Fibroblast of pulmonary artery (primary cell): ENCODE results near the gene SECTM1.

Experiments
- DNase-seq: peaks from one replicate; pipeline ENCODE4 v3.0.0-alpha.2; 2010; ENCODE audit warnings: low read depth
- H3K4me3 ChIP-seq: replicated peaks from 2 replicates; pipeline ENCODE4 v1.5.1; 2011; ENCODE audit warnings: low read depth, mild to moderate bottlenecking, control low read depth, low read length, moderate library complexity
- TF ChIP-seq, protein P1 (sequence below): IDR thresholded peaks from 2 replicates; pipeline ENCODE4 v1.5.1; 2011; ENCODE audit warnings: mild to moderate bottlenecking, control low read depth, low read length, inconsistent platforms; ENCODE audit errors: missing control alignments

The SECTM1 gene

DNA sequence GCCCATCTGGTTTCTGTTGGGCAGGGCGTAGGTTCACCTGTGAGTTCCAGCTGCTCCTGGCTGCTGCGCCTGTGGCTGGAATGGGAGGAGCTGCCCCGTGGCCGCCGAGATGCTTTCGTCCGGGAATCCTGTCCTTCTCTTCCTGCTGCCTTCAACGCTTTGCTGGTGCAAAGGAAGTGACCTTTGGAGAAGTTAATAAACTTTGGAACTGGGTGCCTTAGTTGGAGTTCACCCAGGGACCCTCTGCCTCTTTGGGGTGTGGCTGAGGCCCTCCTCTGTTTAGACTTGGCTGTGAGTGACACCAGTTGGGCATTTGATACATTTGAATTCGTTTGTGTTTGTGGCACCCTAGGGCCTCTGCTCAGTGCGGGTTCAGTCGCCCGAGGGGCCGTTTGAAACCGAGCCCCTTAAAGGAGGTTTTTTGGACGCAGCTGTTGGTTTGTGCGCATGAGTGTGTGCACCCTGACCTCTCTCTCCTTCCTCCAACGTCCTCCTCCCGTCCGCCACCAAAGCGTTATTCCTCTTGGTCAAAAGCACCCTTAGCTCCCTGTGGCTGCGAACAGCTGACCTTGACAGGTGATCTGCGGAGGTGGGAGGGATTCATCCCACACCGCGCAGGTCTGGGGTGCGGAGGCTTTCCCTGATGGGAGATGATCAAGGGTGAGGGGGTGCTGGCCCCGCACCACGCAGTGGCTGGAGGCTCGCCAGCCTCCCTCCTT lies 9.0 kb upstream of the SECTM1 start:
- no peak overlapping the region for H3K4me3 ChIP-seq
- TF ChIP-seq, protein P1, sequence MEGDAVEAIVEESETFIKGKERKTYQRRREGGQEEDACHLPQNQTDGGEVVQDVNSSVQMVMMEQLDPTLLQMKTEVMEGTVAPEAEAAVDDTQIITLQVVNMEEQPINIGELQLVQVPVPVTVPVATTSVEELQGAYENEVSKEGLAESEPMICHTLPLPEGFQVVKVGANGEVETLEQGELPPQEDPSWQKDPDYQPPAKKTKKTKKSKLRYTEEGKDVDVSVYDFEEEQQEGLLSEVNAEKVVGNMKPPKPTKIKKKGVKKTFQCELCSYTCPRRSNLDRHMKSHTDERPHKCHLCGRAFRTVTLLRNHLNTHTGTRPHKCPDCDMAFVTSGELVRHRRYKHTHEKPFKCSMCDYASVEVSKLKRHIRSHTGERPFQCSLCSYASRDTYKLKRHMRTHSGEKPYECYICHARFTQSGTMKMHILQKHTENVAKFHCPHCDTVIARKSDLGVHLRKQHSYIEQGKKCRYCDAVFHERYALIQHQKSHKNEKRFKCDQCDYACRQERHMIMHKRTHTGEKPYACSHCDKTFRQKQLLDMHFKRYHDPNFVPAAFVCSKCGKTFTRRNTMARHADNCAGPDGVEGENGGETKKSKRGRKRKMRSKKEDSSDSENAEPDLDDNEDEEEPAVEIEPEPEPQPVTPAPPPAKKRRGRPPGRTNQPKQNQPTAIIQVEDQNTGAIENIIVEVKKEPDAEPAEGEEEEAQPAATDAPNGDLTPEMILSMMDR, result no peak
- no peak for DNase-seq

DNA sequence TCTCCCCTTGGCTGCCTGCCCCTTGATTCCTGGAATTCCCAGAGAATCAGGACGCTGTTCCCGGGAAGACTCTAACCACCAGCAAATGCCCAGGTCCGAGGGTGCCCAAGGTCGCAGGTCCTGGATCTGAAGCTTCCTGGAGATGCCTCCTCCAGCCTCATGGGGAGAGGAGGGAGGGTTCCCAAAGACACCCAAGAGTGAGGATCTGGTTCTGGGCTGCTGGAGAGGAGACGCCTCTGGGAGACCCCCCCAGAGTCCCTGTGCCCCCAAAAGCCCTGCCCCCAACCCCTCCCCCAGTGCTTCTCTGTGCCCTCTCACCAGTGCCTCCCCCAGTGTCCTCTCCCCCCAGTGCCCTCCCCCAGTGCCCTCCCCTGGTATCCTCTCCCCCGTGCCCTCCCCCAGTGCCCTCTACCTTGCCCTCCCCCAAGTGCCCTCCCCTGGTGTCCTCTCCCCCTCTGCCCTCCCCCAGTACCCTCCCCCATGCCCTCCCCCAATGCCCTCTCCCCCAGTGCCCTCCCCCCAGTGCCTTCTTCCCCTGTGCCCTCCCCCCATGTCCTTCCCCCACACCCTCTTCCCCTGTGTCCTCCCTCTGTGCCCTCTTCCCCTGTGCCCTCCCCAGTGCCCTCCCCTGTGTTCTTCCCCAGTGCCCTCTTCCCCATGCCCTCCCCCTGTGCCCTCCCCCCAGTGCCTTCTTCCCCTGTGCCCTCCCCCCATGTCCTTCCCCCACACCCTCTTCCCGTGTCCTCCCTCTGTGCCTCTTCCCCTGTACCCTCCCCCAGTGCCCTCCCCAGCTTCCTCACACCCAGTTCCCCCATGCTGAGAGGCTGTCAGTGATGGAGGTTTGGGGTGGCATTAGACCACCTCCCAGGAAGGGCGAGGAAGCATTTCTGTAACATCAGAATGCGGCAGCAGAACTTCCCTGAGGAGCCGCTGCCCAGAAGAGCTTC lies 6.3 kb upstream of the SECTM1 start:
- TF ChIP-seq, protein P1, result no peak
- H3K4me3 ChIP-seq, result peak overlapping the region; percentile 26

DNA sequence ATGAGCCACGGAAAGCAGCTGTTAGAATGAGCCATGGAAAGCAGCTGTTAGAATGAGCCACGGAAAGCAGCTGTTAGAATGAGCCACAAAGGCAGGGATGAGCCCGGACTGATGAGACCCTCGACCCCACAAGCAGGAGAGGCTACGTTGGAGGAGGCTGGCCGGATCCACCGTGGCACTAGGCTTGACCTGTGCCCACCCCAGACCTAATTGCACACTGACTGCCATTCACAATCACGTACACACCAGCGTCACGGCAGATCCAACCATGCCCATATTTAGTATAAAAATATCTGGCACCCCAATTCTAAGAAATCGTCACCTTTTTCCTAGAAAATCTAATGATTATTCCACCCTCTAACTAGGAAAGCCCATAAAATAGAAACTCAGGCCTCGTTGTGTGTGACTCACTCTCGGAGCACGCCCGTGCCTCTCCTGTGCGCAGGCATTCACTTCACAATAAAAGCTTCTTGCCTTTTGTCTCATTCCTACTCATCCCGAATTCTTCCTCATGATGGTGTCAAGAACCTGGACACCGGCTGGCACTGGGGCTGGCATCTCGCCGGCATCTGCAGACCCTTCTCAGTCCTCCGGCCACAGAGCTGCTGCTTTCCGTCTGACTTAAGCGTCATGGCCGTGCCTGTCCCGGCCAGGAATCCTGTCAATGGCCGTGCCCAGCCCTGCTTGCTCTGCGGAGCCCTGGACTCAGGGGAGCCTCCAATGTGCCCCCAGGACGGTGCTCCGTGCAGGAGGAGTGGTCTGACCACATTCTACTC lies 5.5 kb upstream of the SECTM1 start:
- TF ChIP-seq, protein P1, result no peak
- peak; percentile 70 for DNase-seq
- peak overlapping the region; percentile 26 for H3K4me3 ChIP-seq

More for the DNA sequence above, 6.3 kb upstream of the SECTM1 start:
- DNase-seq, result no peak

DNA sequence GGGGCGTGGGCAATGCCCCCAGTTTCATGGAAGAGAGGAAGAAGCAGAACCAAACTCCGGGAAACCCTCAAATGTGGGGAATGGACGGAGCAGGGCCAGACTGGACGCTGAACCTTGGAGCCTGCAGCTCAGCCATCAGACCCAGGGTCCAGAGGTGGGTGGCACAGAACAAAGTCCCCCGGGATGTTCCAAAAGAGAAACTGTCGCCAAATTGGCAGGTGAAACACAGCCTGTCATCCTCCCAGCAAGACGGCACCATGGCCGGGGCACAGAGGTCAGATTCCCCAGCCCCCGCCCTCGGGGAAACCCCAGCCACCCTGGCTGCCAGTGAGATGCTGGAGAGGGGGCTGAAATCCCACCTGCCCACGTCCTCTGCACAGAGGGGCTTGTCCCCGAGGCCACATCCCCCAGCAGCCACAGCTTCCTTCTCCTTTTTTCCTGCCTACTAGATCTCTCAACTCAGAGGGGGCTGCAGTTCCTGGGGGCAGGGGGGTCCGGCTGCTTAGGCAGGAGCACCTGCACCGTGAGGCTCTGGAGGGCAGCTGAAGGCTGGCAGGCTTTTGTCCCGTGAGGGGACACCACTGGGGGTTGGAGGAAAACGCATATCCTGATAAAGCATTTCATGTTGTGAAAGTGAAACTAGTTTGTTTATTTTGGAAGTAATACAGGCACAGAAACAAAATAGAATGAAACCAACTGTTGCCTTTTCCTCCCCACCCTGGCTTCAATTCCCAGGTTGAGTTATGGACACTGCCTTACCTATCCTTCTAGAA lies 1.2 kb upstream of the SECTM1 start:
- peak; percentile 14 for DNase-seq
- TF ChIP-seq, protein P1, result no peak

DNA sequence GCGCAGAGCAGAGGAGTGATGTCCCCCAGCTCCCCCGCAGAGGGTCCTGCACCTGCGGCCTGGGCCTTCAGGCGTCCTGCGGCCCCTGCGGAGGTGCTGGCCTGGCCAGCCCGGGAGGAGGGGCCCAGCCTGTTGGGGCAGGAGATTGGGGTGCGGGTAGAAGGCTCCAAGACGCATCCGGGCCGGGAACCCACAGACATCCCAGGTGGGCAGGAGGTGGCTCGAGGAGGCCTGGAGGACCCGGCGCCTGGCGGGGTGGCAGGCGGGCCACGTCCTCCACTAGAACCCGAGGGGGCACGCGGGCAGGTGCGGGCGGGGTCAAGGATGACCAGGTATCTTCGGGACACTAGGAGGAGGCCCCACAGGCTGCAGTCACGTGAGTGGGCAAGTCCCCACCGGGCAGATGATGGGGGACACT lies 647 bp upstream of the SECTM1 start:
- no peak for DNase-seq
- TF ChIP-seq, protein P1, result no peak
- H3K4me3 ChIP-seq, result peak overlapping the region; percentile 61

More for the DNA sequence above, 1.2 kb upstream of the SECTM1 start:
- H3K4me3 ChIP-seq, result peak overlapping the region; percentile 41
